NB4 (cell line): ENCODE data around the gene MRPL12.

Experiments
- DNase-seq: peaks from one replicate; pipeline ENCODE4 v3.0.0; 2010; ENCODE audit warnings: low read depth
- H3K4me3 ChIP-seq: one replicate; pipeline ENCODE4 v1.5.1; 2011; ENCODE audit warnings: mild to moderate bottlenecking, low read depth, low read length, moderate library complexity
- CTCF ChIP-seq: IDR thresholded peaks from one replicate; pipeline ENCODE4 v1.5.1; 2012; ENCODE audit warnings: low read depth, low read length
- MYC ChIP-seq: IDR thresholded peaks from 2 replicates; pipeline ENCODE4 v1.6.1; 2011; ENCODE audit warnings: low read depth, low read length
- POLR2A ChIP-seq: IDR thresholded peaks from 2 replicates; pipeline ENCODE4 v1.6.1; 2011; ENCODE audit warnings: mild to moderate bottlenecking; ENCODE audit not compliant: insufficient read length; ENCODE audit errors: extremely low read depth
- TF ChIP-seq, protein P1 (sequence below): IDR thresholded peaks from 2 replicates; pipeline ENCODE4 v1.6.1; 2011; ENCODE audit warnings: low read depth, low read length

Gene MRPL12

DNA sequence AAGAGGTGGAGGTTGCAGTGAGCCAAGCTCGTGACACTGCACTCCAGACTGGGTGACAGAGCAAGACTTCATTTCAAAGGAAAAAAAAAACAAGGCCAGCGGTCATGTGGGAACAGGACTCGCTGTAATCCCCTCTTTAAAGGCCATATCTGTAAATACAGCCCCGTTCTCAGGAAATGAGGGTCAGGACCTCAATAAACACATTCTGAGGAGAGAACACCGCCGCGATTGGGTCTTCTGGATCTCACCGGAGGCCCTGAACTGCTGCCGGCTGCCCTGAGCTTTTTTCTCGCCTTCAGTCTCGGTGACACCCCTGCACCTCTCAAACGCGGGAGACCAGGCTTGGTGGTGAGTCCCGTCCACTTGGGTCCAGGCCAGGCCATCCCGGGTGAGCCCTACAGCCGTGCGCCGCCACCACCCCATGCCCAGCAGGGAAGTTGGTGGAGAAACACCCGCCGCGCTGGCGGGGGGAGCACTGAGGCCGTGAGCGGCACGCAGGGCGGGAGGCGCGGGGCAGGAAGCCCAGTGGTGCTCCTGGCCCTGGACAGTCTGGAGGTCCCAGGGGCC is 37.3 kb downstream of the MRPL12 start:
- H3K4me3 ChIP-seq = no peak overlapping the region
- no peak for TF ChIP-seq CTCF
- TF ChIP-seq MYC = no peak
- TF ChIP-seq, protein P1, sequence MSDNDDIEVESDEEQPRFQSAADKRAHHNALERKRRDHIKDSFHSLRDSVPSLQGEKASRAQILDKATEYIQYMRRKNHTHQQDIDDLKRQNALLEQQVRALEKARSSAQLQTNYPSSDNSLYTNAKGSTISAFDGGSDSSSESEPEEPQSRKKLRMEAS = no peak
- TF ChIP-seq POLR2A = no peak
- DNase-seq = no peak

- H3K4me3 ChIP-seq = no peak overlapping the region
- TF ChIP-seq POLR2A (no peak), CTCF (no peak)
- DNase-seq = no peak
Observed at GRCh38 chr17:81741049-81741593, 38.0 kb downstream of the MRPL12 start.

DNA sequence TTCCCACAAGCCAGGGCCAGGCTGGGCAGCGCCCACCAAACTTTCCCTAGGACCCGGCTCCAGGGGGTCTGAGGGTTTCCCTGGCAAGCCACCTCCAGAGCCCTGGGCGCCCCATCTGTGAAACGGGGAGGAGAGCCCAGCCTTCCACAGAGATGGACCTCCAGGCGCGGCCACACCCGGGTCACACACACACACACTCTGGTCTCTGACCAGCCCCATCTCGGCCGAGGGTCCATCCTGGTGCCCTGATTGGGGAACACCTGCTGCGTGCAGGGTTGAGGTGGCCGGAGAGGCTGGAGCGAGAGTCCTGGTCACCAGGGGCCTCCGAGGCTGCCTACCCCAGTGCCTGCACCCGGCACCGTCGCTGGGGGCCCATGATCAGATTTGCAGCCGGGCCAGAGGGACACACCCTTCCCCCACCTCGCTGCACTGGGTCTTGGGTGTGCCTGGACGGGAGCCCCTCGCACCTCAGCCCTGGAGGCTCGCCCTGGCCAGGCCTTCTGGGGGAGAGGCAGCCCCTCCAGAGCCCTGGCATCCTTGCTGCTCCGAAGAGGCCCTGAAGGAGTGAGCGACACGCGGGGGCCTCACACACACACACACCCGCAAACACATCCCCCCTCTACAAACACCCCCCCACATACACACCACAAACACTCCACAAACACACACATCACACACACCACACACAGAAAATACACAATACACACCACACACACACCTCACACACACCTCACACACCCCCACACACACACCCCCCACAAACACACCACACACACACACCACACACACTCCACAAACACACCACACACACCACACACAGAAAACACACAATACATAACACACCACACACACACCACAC is 38.7 kb downstream of the MRPL12 start:
- TF ChIP-seq POLR2A (no peak), CTCF (no peak), MYC (no peak)
- TF ChIP-seq, protein P1 = no peak
- DNase-seq = no peak
- no peak overlapping the region for H3K4me3 ChIP-seq
